ENCODE results near the gene SEMA3C.

The SEMA3C gene

DNA sequence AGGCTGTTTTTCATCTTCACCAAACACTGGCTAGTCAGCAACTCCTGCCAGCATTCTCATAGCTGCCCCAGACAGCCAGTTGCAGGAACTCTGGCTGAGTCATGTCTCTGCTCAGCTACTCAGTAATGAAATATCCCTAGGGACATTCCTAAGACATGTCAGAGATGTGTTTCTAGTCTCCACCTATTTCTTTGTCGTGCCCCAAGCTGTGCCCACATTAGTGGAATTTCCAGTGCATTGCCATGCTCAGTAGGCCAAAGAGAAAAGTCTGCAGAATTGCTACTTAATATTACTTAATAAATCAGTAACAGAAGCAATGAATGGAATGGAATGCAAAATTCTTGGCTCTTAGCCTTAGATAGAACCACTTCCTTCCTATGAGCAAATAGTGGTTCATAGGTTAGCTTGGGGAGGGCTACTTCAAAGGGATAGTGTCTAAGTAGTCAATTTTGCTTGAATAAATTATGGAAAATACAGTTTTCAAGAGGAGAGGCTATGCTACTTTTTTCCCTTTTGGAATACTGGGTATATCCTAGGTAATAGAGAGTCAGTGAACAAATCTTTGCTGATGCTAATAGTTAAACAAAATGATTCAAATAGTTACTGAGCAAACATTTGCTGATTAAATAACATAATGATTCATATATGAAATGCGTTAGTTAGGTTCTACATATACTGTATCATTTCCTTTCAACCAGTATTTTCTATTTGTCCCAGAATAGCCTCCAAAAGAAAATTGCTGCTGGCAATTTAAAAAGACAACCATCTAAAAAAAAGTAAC lies 23.6 kb upstream of the SEMA3C start:
- no peak for TF ChIP-seq CTCF (IDR thresholded peaks at IDR 0.05; ENCODE audit: borderline replicate concordance, control extremely low read depth, extremely low read depth, insufficient read depth, missing control alignments)
- no peak for DNase-seq (ENCODE audit: low spot score)
- in situ Hi-C loops (cut with MboI; ENCODE audit: low sequenced_read_pairs, unreplicated experiment): no loop called here

DNA sequence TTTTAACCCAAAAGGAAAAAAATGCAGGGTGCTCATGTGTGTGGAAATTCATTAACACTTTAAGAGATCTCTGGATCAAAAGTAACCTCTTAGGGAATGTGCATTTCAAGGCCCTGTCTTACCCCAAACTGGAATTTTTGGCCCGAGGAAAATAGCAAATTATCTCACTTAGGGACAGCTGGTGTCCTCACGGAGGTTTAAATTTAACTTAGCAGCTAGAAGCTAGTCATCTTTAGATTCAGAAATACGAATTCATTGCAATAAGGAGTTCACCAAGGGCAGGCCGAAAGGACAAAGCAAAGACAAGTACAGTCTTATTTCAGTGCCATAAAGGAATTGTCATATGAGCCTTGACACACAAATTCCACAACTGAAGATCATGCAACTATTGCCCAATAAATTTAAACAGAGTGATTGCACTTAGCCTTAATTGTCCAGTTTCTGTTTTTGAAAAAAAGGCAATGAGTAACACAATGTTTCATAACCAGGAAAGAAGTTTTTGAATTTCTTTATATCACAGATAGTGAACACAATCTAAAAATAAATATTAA lies 22.4 kb upstream of the SEMA3C start:
- no peak for DNase-seq (ENCODE audit: low spot score)
- in situ Hi-C loops (cut with MboI; ENCODE audit: low sequenced_read_pairs, unreplicated experiment): no loop called here

GRCh38 chr7:80940539-80941207 lies 21.8 kb upstream of the SEMA3C start:
- in situ Hi-C loops (cut with MboI; ENCODE audit: low sequenced_read_pairs, unreplicated experiment): no loop called here
- no peak for DNase-seq (ENCODE audit: low spot score)
- no peak for TF ChIP-seq CTCF (IDR thresholded peaks at IDR 0.05; ENCODE audit: borderline replicate concordance, control extremely low read depth, extremely low read depth, insufficient read depth, missing control alignments)

More for the DNA sequence above, 22.4 kb upstream of the SEMA3C start:
- TF ChIP-seq CTCF (IDR thresholded peaks at IDR 0.05; ENCODE audit: borderline replicate concordance, control extremely low read depth, extremely low read depth, insufficient read depth, missing control alignments): no peak

GRCh38 chr7:80937336-80937735 lies 18.5 kb upstream of the SEMA3C start:
- no peak for DNase-seq (ENCODE audit: low spot score)
- TF ChIP-seq CTCF (IDR thresholded peaks at IDR 0.05; ENCODE audit: borderline replicate concordance, control extremely low read depth, extremely low read depth, insufficient read depth, missing control alignments): no peak
- in situ Hi-C loops (cut with MboI; ENCODE audit: low sequenced_read_pairs, unreplicated experiment): no loop called here

GRCh38 chr7:80935991-80936780 lies 17.3 kb upstream of the SEMA3C start:
- no peak for DNase-seq (ENCODE audit: low spot score)
- no peak for TF ChIP-seq CTCF (IDR thresholded peaks at IDR 0.05; ENCODE audit: borderline replicate concordance, control extremely low read depth, extremely low read depth, insufficient read depth, missing control alignments)
- in situ Hi-C loops (cut with MboI; ENCODE audit: low sequenced_read_pairs, unreplicated experiment): no loop called here

- in situ Hi-C loops (cut with MboI; ENCODE audit: low sequenced_read_pairs, unreplicated experiment): no loop called here
- no peak for DNase-seq (ENCODE audit: low spot score)
- no peak for TF ChIP-seq CTCF (IDR thresholded peaks at IDR 0.05; ENCODE audit: borderline replicate concordance, control extremely low read depth, extremely low read depth, insufficient read depth, missing control alignments)
Measured at GRCh38 chr7:80934321-80934720, 15.5 kb upstream of the SEMA3C start.

Measured in GM13976 (cell line).